H9 (cell line): ENCODE results near the gene RMND5A. TPM values are rescaled to one million over a fixed set of nuclear protein-coding genes. Genes with fewer than 3 reads are reported as not detected.

Experiments
- DNase-seq: peaks from one replicate; pipeline ENCODE4 v3.0.0-alpha.2; 2017
- H2AFZ ChIP-seq: one replicate; pipeline ENCODE4 v1.6.1; 2013; ENCODE audit warnings: mild to moderate bottlenecking, low read length, control low read depth, moderate library complexity
- H2AK5ac ChIP-seq: 2 replicates; pipeline ENCODE4 v1.6.1; 2013; ENCODE audit warnings: low read length, control low read depth, mixed read lengths; ENCODE audit not compliant: insufficient read length
- H2BK120ac ChIP-seq: one replicate; pipeline ENCODE4 v1.6.1; 2013; ENCODE audit warnings: low read depth, mild to moderate bottlenecking, low read length, control low read depth, inconsistent platforms; ENCODE audit not compliant: poor library complexity, severe bottlenecking
- H2BK12ac ChIP-seq: 2 replicates; pipeline ENCODE4 v1.6.1; 2013; ENCODE audit warnings: low read length, control low read depth, mixed read lengths, low read depth; ENCODE audit not compliant: insufficient read length
- H2BK15ac ChIP-seq: 2 replicates; pipeline ENCODE4 v1.6.1; 2013; ENCODE audit warnings: low read depth, low read length, control low read depth
- H2BK20ac ChIP-seq: one replicate; pipeline ENCODE4 v1.6.1; 2013; ENCODE audit warnings: low read depth, mild to moderate bottlenecking, low read length, control low read depth, inconsistent platforms; ENCODE audit not compliant: poor library complexity, severe bottlenecking
- H2BK5ac ChIP-seq: 2 replicates; pipeline ENCODE4 v1.6.1; 2013; ENCODE audit warnings: low read length, control low read depth, mixed read lengths; ENCODE audit not compliant: insufficient read length
- H3K14ac ChIP-seq: 2 replicates; pipeline ENCODE4 v1.6.1; 2013; ENCODE audit warnings: low read length, control low read depth; ENCODE audit not compliant: insufficient read depth
- H3K18ac ChIP-seq: 2 replicates; pipeline ENCODE4 v1.6.1; 2013; ENCODE audit warnings: low read depth, mild to moderate bottlenecking, mixed read lengths, low read length, control low read depth; ENCODE audit not compliant: insufficient read length
- H3K23ac ChIP-seq: 2 replicates; pipeline ENCODE4 v1.6.1; 2013; ENCODE audit warnings: low read length, control low read depth, mixed read lengths, low read depth; ENCODE audit not compliant: insufficient read length
- H3K23me2 ChIP-seq: 2 replicates; pipeline ENCODE4 v1.6.1; 2013; ENCODE audit warnings: low read depth, mild to moderate bottlenecking, mixed read lengths, low read length, control low read depth; ENCODE audit not compliant: insufficient read length, poor library complexity, severe bottlenecking
- H3K27ac ChIP-seq: 2 replicates; pipeline ENCODE4 v1.5.1; 2013; ENCODE audit warnings: low read length, control low read depth, mixed read lengths, low read depth; ENCODE audit not compliant: insufficient read length
- H3K27me3 ChIP-seq: 2 replicates; pipeline ENCODE4 v1.6.1; 2013; ENCODE audit warnings: low read length, control low read depth, inconsistent platforms; ENCODE audit not compliant: insufficient read depth
- H3K4ac ChIP-seq: 2 replicates; pipeline ENCODE4 v1.6.1; 2013; ENCODE audit warnings: low read depth, mild to moderate bottlenecking, control low read depth, inconsistent platforms, low read length, moderate library complexity
- H3K4me1 ChIP-seq: 2 replicates; pipeline ENCODE4 v1.6.1; 2013; ENCODE audit warnings: low read length, control low read depth, inconsistent platforms; ENCODE audit not compliant: insufficient read depth
- H3K4me2 ChIP-seq: 2 replicates; pipeline ENCODE4 v1.6.1; 2013; ENCODE audit warnings: low read length, control low read depth, mixed read lengths; ENCODE audit not compliant: insufficient read length, insufficient read depth
- H3K56ac ChIP-seq: 2 replicates; pipeline ENCODE4 v1.6.1; 2013; ENCODE audit warnings: low read depth, mild to moderate bottlenecking, mixed read lengths, low read length, control low read depth; ENCODE audit not compliant: insufficient read length
- H3K79me1 ChIP-seq: 2 replicates; pipeline ENCODE4 v1.6.1; 2013; ENCODE audit warnings: low read depth, mild to moderate bottlenecking, moderate library complexity, low read length, control low read depth, inconsistent platforms; ENCODE audit not compliant: insufficient read depth, poor library complexity, severe bottlenecking
- H3K79me2 ChIP-seq: 2 replicates; pipeline ENCODE4 v1.6.1; 2013; ENCODE audit warnings: low read length, control low read depth, inconsistent platforms; ENCODE audit not compliant: insufficient read depth
- H3K9ac ChIP-seq: 2 replicates; pipeline ENCODE4 v1.6.1; 2013; ENCODE audit warnings: low read length, control low read depth, mixed read lengths; ENCODE audit not compliant: insufficient read length; ENCODE audit errors: extremely low read depth
- H3K9me3 ChIP-seq: one replicate; pipeline ENCODE4 v1.6.1; 2013; ENCODE audit warnings: low read depth, low read length, inconsistent platforms; ENCODE audit not compliant: control insufficient read depth
- H3T11ph ChIP-seq: one replicate; pipeline ENCODE4 v1.6.1; 2013; ENCODE audit warnings: mild to moderate bottlenecking, low read length, control low read depth, inconsistent platforms
- H4K20me1 ChIP-seq: one replicate; pipeline ENCODE4 v1.6.1; 2013; ENCODE audit not compliant: control insufficient read depth, insufficient read length, insufficient read depth
- H4K5ac ChIP-seq: 2 replicates; pipeline ENCODE4 v1.6.1; 2013; ENCODE audit warnings: low read depth, mild to moderate bottlenecking, mixed read lengths, low read length, control low read depth; ENCODE audit not compliant: insufficient read length
- H4K8ac ChIP-seq: replicated peaks from 2 replicates; pipeline ENCODE4 v1.6.1; 2013; ENCODE audit warnings: low read length, control low read depth, mixed read lengths, low read depth; ENCODE audit not compliant: insufficient read length
- H4K91ac ChIP-seq: 2 replicates; pipeline ENCODE4 v1.6.1; 2013; ENCODE audit warnings: low read depth, mild to moderate bottlenecking, moderate library complexity, mixed read lengths, low read length, control low read depth; ENCODE audit not compliant: insufficient read length
- H3K27ac Mint-ChIP-seq, 3 experiments: 2 replicates in 2 of 3; 3 replicates in 1 of 3; pipeline ENCODE4 v1.8.0; 2020 to 2021; ENCODE audit warnings: mixed read lengths in 3 of 3, mild to moderate bottlenecking in 1 of 3, moderate library complexity in 1 of 3
- H3K27me3 Mint-ChIP-seq: 2 replicates; pipeline ENCODE4 v1.8.0; 2021; ENCODE audit warnings: low read depth, mild to moderate bottlenecking, moderate library complexity, mixed read lengths
- H3K36me3 Mint-ChIP-seq, 3 experiments: 2 replicates in 2 of 3; 3 replicates in 1 of 3; pipeline ENCODE4 v1.8.0; 2020 to 2021; ENCODE audit warnings: low read depth in 3 of 3, mixed read lengths in 3 of 3; ENCODE audit not compliant: insufficient read depth in 1 of 3
- H3K4me1 Mint-ChIP-seq, 2 experiments: 2 replicates each; pipeline ENCODE4 v1.8.0; 2020; ENCODE audit warnings: mixed read lengths in 2 of 2
- H3K4me3 Mint-ChIP-seq, 2 experiments: 2 replicates in 1 of 2; 3 replicates in 1 of 2; pipeline ENCODE4 v1.8.0; 2020 to 2021; ENCODE audit warnings: mild to moderate bottlenecking in 2 of 2, mixed read lengths in 2 of 2, moderate library complexity in 1 of 2
- H3K9me3 Mint-ChIP-seq, 2 experiments: 2 replicates in 1 of 2; 3 replicates in 1 of 2; pipeline ENCODE4 v1.8.0; 2020; ENCODE audit warnings: mild to moderate bottlenecking in 2 of 2, mixed read lengths in 2 of 2, moderate library complexity in 1 of 2
- CTCF ChIP-seq: fragments of 200-600 bp; sonication (generic); conservative IDR thresholded peaks from 3 replicates; pipeline ENCODE4 v1.8.0; 2021; ENCODE audit warnings: antibody characterized with exemption, mild to moderate bottlenecking
- WGBS: extraction: QIAGEN DNeasy Blood & Tissue Kit; methylation state at CpG from one replicate; pipeline ENCODE4 v1.1.7; 2013; ENCODE audit warnings: missing lambda C conversion rate, low lambda C conversion rate, mixed read lengths; ENCODE audit not compliant: insufficient read length; ENCODE audit errors: extremely low coverage; 5-methylcytosine and 5-hydroxymethylcytosine counted together
- total RNA-seq: library from RNA; stranded (reverse); gene quantifications from 2 replicates; pipeline ENCODE4 v1.2.1, GENCODE V29; 2021

Gene RMND5A
- total RNA-seq, 1 experiment from 2014 or later, result 48.8 TPM

DNA sequence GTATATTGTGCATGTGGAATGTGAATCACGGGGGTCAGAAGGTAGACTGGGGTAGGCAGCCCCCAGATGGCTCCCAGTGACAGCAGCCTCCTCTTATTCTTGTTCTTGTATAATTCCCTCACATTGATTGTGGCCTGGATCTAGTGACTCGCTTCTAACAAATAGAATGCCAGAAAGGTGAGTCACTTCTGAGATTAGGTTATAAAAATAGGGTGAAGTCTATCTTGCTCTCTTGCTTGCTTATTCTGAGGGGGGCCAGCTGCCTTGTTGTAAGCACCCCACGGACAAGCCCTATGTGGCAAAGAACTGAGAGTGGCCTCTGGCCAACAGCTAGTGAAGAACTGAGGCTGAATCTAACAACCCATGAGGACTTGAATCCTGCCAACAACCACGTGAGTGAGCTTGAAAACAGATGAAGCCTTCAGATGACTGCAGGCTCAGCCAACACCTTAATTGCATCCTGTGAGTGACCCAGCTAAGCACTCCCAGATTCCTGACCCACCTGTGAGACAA lies 15.6 kb upstream of the RMND5A start:
- peaks cover 0 to 4% of the 10 kb centered on the region in 2 experiments; a peak in 2 of 4 replicates for H3K4me1 Mint-ChIP-seq
- no peak overlapping the region for H4K91ac ChIP-seq
- TF ChIP-seq CTCF, result no peak
- H3K4me1 ChIP-seq, result no peaks in the 10 kb centered on the region
- no peak overlapping the region for H3K27ac ChIP-seq
- H3K27me3 Mint-ChIP-seq, result peaks cover 3% of the 10 kb centered on the region; the same call in 1 of the 2 replicates
- no peak overlapping the region for H4K8ac ChIP-seq
- H3K9me3 Mint-ChIP-seq, result peaks cover 8 to 13% of the 10 kb centered on the region in 2 experiments; a peak in 4 of 5 replicates
- no peak overlapping the region for H4K5ac ChIP-seq
- no peak overlapping the region for H2BK20ac ChIP-seq
- no peak overlapping the region for H3K4me2 ChIP-seq
- H2AFZ ChIP-seq, result no peak overlapping the region
- no peaks in the 10 kb centered on the region for H4K20me1 ChIP-seq
- H2BK15ac ChIP-seq, result no peak overlapping the region
- no peaks in the 10 kb centered on the region for H3K79me2 ChIP-seq
- H3K4ac ChIP-seq, result no peak overlapping the region
- 0 out of 2 replicates have a peak overlapping the region, but pooled peaks have one; percentile 55 for H3K14ac ChIP-seq
- H3K4me3 Mint-ChIP-seq, result no peak overlapping the region
- no peak overlapping the region; a peak in 2 of 7 replicates for H3K27ac Mint-ChIP-seq
- no peak overlapping the region for H3K18ac ChIP-seq
- no peaks in the 10 kb centered on the region for H3K27me3 ChIP-seq
- H3K23me2 ChIP-seq, result no peaks in the 10 kb centered on the region
- H3T11ph ChIP-seq, result no peak overlapping the region
- H2AK5ac ChIP-seq, result no peak overlapping the region
- H2BK120ac ChIP-seq, result no peak overlapping the region
- no peak overlapping the region for H3K9ac ChIP-seq
- no CpG with 5 or more reads among the region's 4 CpGs for WGBS
- no peak overlapping the region for H3K56ac ChIP-seq
- no peak overlapping the region for H3K23ac ChIP-seq
- DNase-seq, result no peak
- no peak overlapping the region for H2BK12ac ChIP-seq
- H3K36me3 Mint-ChIP-seq, result peaks cover 0 to 4% (median 0%) of the 10 kb centered on the region in 3 experiments; a peak in 1 of 7 replicates
- H3K9me3 ChIP-seq, result no peaks in the 10 kb centered on the region
- H2BK5ac ChIP-seq, result no peak overlapping the region
- no peaks in the 10 kb centered on the region for H3K79me1 ChIP-seq
